ACHN (cell line): ENCODE measurements around the gene ST7.
A peak's percentile ranks its signal among the peaks of the same experiment; 100 is the strongest.

Experiments
- DNase-seq: peaks from one replicate; pipeline ENCODE4 v3.0.0-alpha.2; 2015
- in situ Hi-C: cut with HindIII; loops from 2 replicates; pipeline ENCODE4 v1.10.0; 2017; ENCODE audit warnings: low sequenced_read_pairs, low pct_ligation_motif_present, low pct_unique_long_range_greater_than_20kb

Gene ST7

GRCh38 chr7:117071551-117071950 lies 118.2 kb downstream of the ST7 start:
- DNase-seq, result no peak
- in situ Hi-C loops, result no loop called here

- in situ Hi-C loops, result no loop called here
- DNase-seq, result no peak
Observed at GRCh38 chr7:117072620-117073118, 119.4 kb downstream of the ST7 start.

GRCh38 chr7:117074378-117074777 lies 121.1 kb downstream of the ST7 start:
- DNase-seq, result no peak
- in situ Hi-C loops, result no loop called here

GRCh38 chr7:117075934-117076333 lies 122.6 kb downstream of the ST7 start:
- DNase-seq, result no peak
- in situ Hi-C loops, result no loop called here

- in situ Hi-C loops, result no loop called here
- DNase-seq, result no peak
Observed at GRCh38 chr7:117076426-117076943, 123.2 kb downstream of the ST7 start.

GRCh38 chr7:117077658-117078057 lies 124.4 kb downstream of the ST7 start:
- in situ Hi-C loops, result no loop called here
- DNase-seq, result no peak

- DNase-seq, result no peak
- in situ Hi-C loops, result no loop called here
Observed at GRCh38 chr7:117082647-117083046, 129.3 kb downstream of the ST7 start.

- no peak for DNase-seq
- in situ Hi-C loops, result no loop called here
Observed at GRCh38 chr7:117083648-117084047, 130.3 kb downstream of the ST7 start.

- DNase-seq, result no peak
- in situ Hi-C loops, result no loop called here
Observed at GRCh38 chr7:117084286-117084685, 131.0 kb downstream of the ST7 start.

- in situ Hi-C loops, result no loop called here
- no peak for DNase-seq
Observed at GRCh38 chr7:117085275-117085674, 132.0 kb downstream of the ST7 start.

- peak; percentile 13 for DNase-seq
- in situ Hi-C loops, result no loop called here
Observed at GRCh38 chr7:117085769-117086463, 132.6 kb downstream of the ST7 start.

GRCh38 chr7:117086788-117087187 lies 133.5 kb downstream of the ST7 start:
- no peak for DNase-seq
- in situ Hi-C loops, result no loop called here

- in situ Hi-C loops, result no loop called here
- DNase-seq, result no peak
Observed at GRCh38 chr7:117087639-117088396, 134.5 kb downstream of the ST7 start.

- in situ Hi-C loops, result no loop called here
- no peak for DNase-seq
Observed at GRCh38 chr7:117088623-117089194, 135.4 kb downstream of the ST7 start.

GRCh38 chr7:117090791-117091190 lies 137.5 kb downstream of the ST7 start:
- in situ Hi-C loops, result no loop called here
- DNase-seq, result no peak

- DNase-seq, result no peak
- in situ Hi-C loops, result no loop called here
Observed at GRCh38 chr7:117091721-117092120, 138.4 kb downstream of the ST7 start.

GRCh38 chr7:117092785-117093184 lies 139.5 kb downstream of the ST7 start:
- DNase-seq, result no peak
- in situ Hi-C loops, result no loop called here

GRCh38 chr7:117094457-117094856 lies 141.2 kb downstream of the ST7 start:
- DNase-seq, result no peak
- in situ Hi-C loops, result no loop called here

GRCh38 chr7:117095055-117095454 lies 141.8 kb downstream of the ST7 start:
- in situ Hi-C loops, result no loop called here
- DNase-seq, result no peak
